ENCODE data around the gene PCDHGC5.

Gene PCDHGC5

GRCh38 chr5:141504216-141504615, 15.3 kb downstream of the PCDHGC5 start:
- Histone ChIP-seq H3K27ac (ENCODE audit: low read length) (no peak overlapping the region), H3K4me3 (ENCODE audit: low read length) (no peak overlapping the region), H3K27me3 (ENCODE audit: control insufficient read depth, insufficient read depth, low read length) (no peaks in the 10 kb centered on the region), H3K36me3 (ENCODE audit: control insufficient read depth, insufficient read depth, low read length) (no peaks in the 10 kb centered on the region), H3K9me3 (ENCODE audit: control insufficient read depth, insufficient read depth, low read length) (no peaks in the 10 kb centered on the region), H3K4me1 (ENCODE audit: control insufficient read depth, insufficient read depth, low read length) (no peaks in the 10 kb centered on the region)
- DNase-seq (ENCODE audit: low read depth, low spot score), result no peak
- WGBS (ENCODE audit: insufficient coverage, insufficient read length), result no CpG with 5 or more reads among the region's 4 CpGs

- Histone ChIP-seq H3K27me3 (ENCODE audit: control insufficient read depth, insufficient read depth, low read length) (no peaks in the 10 kb centered on the region), H3K36me3 (ENCODE audit: control insufficient read depth, insufficient read depth, low read length) (no peaks in the 10 kb centered on the region), H3K4me3 (ENCODE audit: low read length) (no peak overlapping the region), H3K9me3 (ENCODE audit: control insufficient read depth, insufficient read depth, low read length) (no peaks in the 10 kb centered on the region), H3K27ac (ENCODE audit: low read length) (no peak overlapping the region), H3K4me1 (ENCODE audit: control insufficient read depth, insufficient read depth, low read length) (no peaks in the 10 kb centered on the region; the same call in 1 of the 2 replicates)
- no peak for DNase-seq (ENCODE audit: low read depth, low spot score)
- WGBS (ENCODE audit: insufficient coverage, insufficient read length), result no CpG with 5 or more reads among the region's 8 CpGs
Measured at GRCh38 chr5:141506381-141507155, 17.7 kb downstream of the PCDHGC5 start.

- no peaks in the 10 kb centered on the region for H3K36me3 ChIP-seq (ENCODE audit: control insufficient read depth, insufficient read depth, low read length)
- no peaks in the 10 kb centered on the region; the same call in 1 of the 2 replicates for H3K4me1 ChIP-seq (ENCODE audit: control insufficient read depth, insufficient read depth, low read length)
- H3K27me3 ChIP-seq (ENCODE audit: control insufficient read depth, insufficient read depth, low read length), result no peaks in the 10 kb centered on the region
- H3K27ac ChIP-seq (ENCODE audit: low read length), result no peak overlapping the region
- WGBS (ENCODE audit: insufficient coverage, insufficient read length), result no CpG with 5 or more reads among the region's 11 CpGs
- no peak for DNase-seq (ENCODE audit: low read depth, low spot score)
- H3K4me3 ChIP-seq (ENCODE audit: low read length), result no peak overlapping the region
- H3K9me3 ChIP-seq (ENCODE audit: control insufficient read depth, insufficient read depth, low read length), result no peaks in the 10 kb centered on the region
Measured at GRCh38 chr5:141507387-141508091, 18.7 kb downstream of the PCDHGC5 start.

- WGBS (ENCODE audit: insufficient coverage, insufficient read length), result no CpG with 5 or more reads among the region's 9 CpGs
- H3K27ac ChIP-seq (ENCODE audit: low read length), result no peak overlapping the region
Measured at GRCh38 chr5:141508440-141508797, 19.5 kb downstream of the PCDHGC5 start.

GRCh38 chr5:141508798-141509611, 20.1 kb downstream of the PCDHGC5 start:
- no peak for DNase-seq (ENCODE audit: low read depth, low spot score)
- Histone ChIP-seq H3K4me1 (ENCODE audit: control insufficient read depth, insufficient read depth, low read length) (no peaks in the 10 kb centered on the region; the same call in 1 of the 2 replicates), H3K9me3 (ENCODE audit: control insufficient read depth, insufficient read depth, low read length) (no peaks in the 10 kb centered on the region), H3K4me3 (ENCODE audit: low read length) (no peak overlapping the region; the same call in 1 of the 2 replicates), H3K27me3 (ENCODE audit: control insufficient read depth, insufficient read depth, low read length) (no peaks in the 10 kb centered on the region), H3K36me3 (ENCODE audit: control insufficient read depth, insufficient read depth, low read length) (no peaks in the 10 kb centered on the region), H3K27ac (ENCODE audit: low read length) (no peak overlapping the region)
- no CpG with 5 or more reads among the region's 23 CpGs for WGBS (ENCODE audit: insufficient coverage, insufficient read length)

More at GRCh38 chr5:141508440-141508797, 19.5 kb downstream of the PCDHGC5 start:
- H3K4me1 ChIP-seq (ENCODE audit: control insufficient read depth, insufficient read depth, low read length), result no peaks in the 10 kb centered on the region; the same call in 1 of the 2 replicates
- no peaks in the 10 kb centered on the region for H3K9me3 ChIP-seq (ENCODE audit: control insufficient read depth, insufficient read depth, low read length)
- H3K4me3 ChIP-seq (ENCODE audit: low read length), result no peak overlapping the region
- no peaks in the 10 kb centered on the region for H3K36me3 ChIP-seq (ENCODE audit: control insufficient read depth, insufficient read depth, low read length)
- no peak for DNase-seq (ENCODE audit: low read depth, low spot score)
- H3K27me3 ChIP-seq (ENCODE audit: control insufficient read depth, insufficient read depth, low read length), result no peaks in the 10 kb centered on the region

- Histone ChIP-seq H3K36me3 (ENCODE audit: control insufficient read depth, insufficient read depth, low read length) (no peaks in the 10 kb centered on the region), H3K27ac (ENCODE audit: low read length) (no peak overlapping the region), H3K27me3 (ENCODE audit: control insufficient read depth, insufficient read depth, low read length) (no peaks in the 10 kb centered on the region), H3K4me1 (ENCODE audit: control insufficient read depth, insufficient read depth, low read length) (no peaks in the 10 kb centered on the region; the same call in 1 of the 2 replicates), H3K4me3 (ENCODE audit: low read length) (no peak overlapping the region), H3K9me3 (ENCODE audit: control insufficient read depth, insufficient read depth, low read length) (no peaks in the 10 kb centered on the region)
- WGBS (ENCODE audit: insufficient coverage, insufficient read length), result no CpG with 5 or more reads among the region's 9 CpGs
- DNase-seq (ENCODE audit: low read depth, low spot score), result no peak
Measured at GRCh38 chr5:141510160-141510559, 21.3 kb downstream of the PCDHGC5 start.

- DNase-seq (ENCODE audit: low read depth, low spot score), result no peak
- H3K27ac ChIP-seq (ENCODE audit: low read length), result no peak overlapping the region
- peaks cover 2% of the 10 kb centered on the region for H3K4me1 ChIP-seq (ENCODE audit: control insufficient read depth, insufficient read depth, low read length)
- no peaks in the 10 kb centered on the region for H3K27me3 ChIP-seq (ENCODE audit: control insufficient read depth, insufficient read depth, low read length)
- no peaks in the 10 kb centered on the region for H3K9me3 ChIP-seq (ENCODE audit: control insufficient read depth, insufficient read depth, low read length)
- H3K36me3 ChIP-seq (ENCODE audit: control insufficient read depth, insufficient read depth, low read length), result no peaks in the 10 kb centered on the region
- WGBS (ENCODE audit: insufficient coverage, insufficient read length), result no CpG with 5 or more reads among the region's 14 CpGs
- no peak overlapping the region for H3K4me3 ChIP-seq (ENCODE audit: low read length)
Measured at GRCh38 chr5:141510850-141511601, 22.1 kb downstream of the PCDHGC5 start.

- Histone ChIP-seq H3K36me3 (ENCODE audit: control insufficient read depth, insufficient read depth, low read length) (peaks cover 5% of the 10 kb centered on the region; the same call in 1 of the 2 replicates), H3K27me3 (ENCODE audit: control insufficient read depth, insufficient read depth, low read length) (no peaks in the 10 kb centered on the region), H3K4me3 (ENCODE audit: low read length) (no peak overlapping the region), H3K9me3 (ENCODE audit: control insufficient read depth, insufficient read depth, low read length) (no peaks in the 10 kb centered on the region), H3K27ac (ENCODE audit: low read length) (no peak overlapping the region), H3K4me1 (ENCODE audit: control insufficient read depth, insufficient read depth, low read length) (peaks cover 3% of the 10 kb centered on the region)
- no CpG with 5 or more reads among the region's 4 CpGs for WGBS (ENCODE audit: insufficient coverage, insufficient read length)
- DNase-seq (ENCODE audit: low read depth, low spot score), result no peak
Measured at GRCh38 chr5:141511771-141512325, 23.0 kb downstream of the PCDHGC5 start.

GRCh38 chr5:141512390-141512910, 23.6 kb downstream of the PCDHGC5 start:
- peak overlapping the region; percentile 55; the same call in 1 of the 2 replicates for H3K4me3 ChIP-seq (ENCODE audit: low read length)
- peaks cover 7% of the 10 kb centered on the region; the same call in 1 of the 2 replicates for H3K36me3 ChIP-seq (ENCODE audit: control insufficient read depth, insufficient read depth, low read length)
- DNase-seq (ENCODE audit: low read depth, low spot score), result no peak
- no peak overlapping the region for H3K27ac ChIP-seq (ENCODE audit: low read length)
- whole genome bisulfite sequencing (ENCODE audit: insufficient coverage, insufficient read length), result no CpG with 5 or more reads among the region's 28 CpGs
- H3K9me3 ChIP-seq (ENCODE audit: control insufficient read depth, insufficient read depth, low read length), result no peaks in the 10 kb centered on the region
- no peaks in the 10 kb centered on the region for H3K27me3 ChIP-seq (ENCODE audit: control insufficient read depth, insufficient read depth, low read length)
- H3K4me1 ChIP-seq (ENCODE audit: control insufficient read depth, insufficient read depth, low read length), result peaks cover 3% of the 10 kb centered on the region

All from iPS DF 6.9 (cell line).